Sigmoid colon (tissue), 7 donors: ENCODE measurements around the gene PKHD1. TPM values are rescaled to one million over a fixed set of nuclear protein-coding genes. Genes with fewer than 3 reads are reported as not detected.

Source experiments
- DNase-seq: peaks from one replicate; pipeline ENCODE4 v3.0.0-alpha.2; 2019
- H3K27ac ChIP-seq, 4 donors: fragments of 200-600 bp; sonication (generic); one replicate each; pipeline ENCODE4 v1.5.1; 2016 to 2019; ENCODE audit warnings: mild to moderate bottlenecking in 1 of 4
- H3K27me3 ChIP-seq, 3 donors: fragments of 200-600 bp; sonication (generic); one replicate each; pipeline ENCODE4 v1.5.1; 2019; ENCODE audit warnings: mild to moderate bottlenecking in 1 of 3
- H3K36me3 ChIP-seq, 4 donors: fragments of 200-600 bp; sonication (generic); one replicate each; pipeline ENCODE4 v1.5.1; 2016 to 2019
- H3K4me1 ChIP-seq, 4 donors: fragments of 200-600 bp; sonication (generic); one replicate each; pipeline ENCODE4 v1.5.1; 2017 to 2019
- H3K4me3 ChIP-seq, 4 donors: fragments of 200-600 bp; sonication (generic); one replicate each; pipeline ENCODE4 v1.5.1; 2017 to 2019; ENCODE audit warnings: mild to moderate bottlenecking in 2 of 4, moderate library complexity in 1 of 4
- H3K9me3 ChIP-seq, 4 donors: fragments of 200-600 bp in 3 of 4; sonication (generic) in 3 of 4; one replicate each; pipeline versions ENCODE4 v1.5.1 to v1.6.1; 2013 to 2019
- CTCF ChIP-seq, 4 experiments: fragments of 450-650 bp in 3 of 4; fragments of 200-600 bp in 1 of 4; IDR thresholded peaks; one replicate each; pipeline ENCODE4 v1.5.1; 2016 to 2019; ENCODE audit warnings: antibody characterized with exemption in 4 of 4, mild to moderate bottlenecking in 3 of 4, moderate library complexity in 2 of 4
- EP300 ChIP-seq, 4 donors: sonication (generic); formaldehyde crosslinking; IDR thresholded peaks; one replicate each; pipeline ENCODE4 v1.6.1; 2017; ENCODE audit warnings: antibody characterized with exemption in 4 of 4
- POLR2A ChIP-seq, 2 donors: fragments of 450-650 bp; IDR thresholded peaks; one replicate each; pipeline ENCODE4 v1.6.1; 2016; ENCODE audit warnings: antibody characterized with exemption in 2 of 2, mild to moderate bottlenecking in 2 of 2, moderate library complexity in 2 of 2
- POLR2AphosphoS5 ChIP-seq, 4 donors: sonication (generic); formaldehyde crosslinking; IDR thresholded peaks; one replicate each; pipeline ENCODE4 v1.6.1; 2017; ENCODE audit warnings: antibody characterized with exemption in 4 of 4
- WGBS, 2 donors: extraction: QIAGEN DNeasy Blood & Tissue Kit; methylation state at CpG; one replicate each; pipeline ENCODE4 v1.1.7; 2013; 5-methylcytosine and 5-hydroxymethylcytosine counted together
- intact Hi-C: fragments of 100-400 bp; cut with DNase I; formaldehyde crosslinking; loops from one replicate; pipeline ENCODE4 v1.15.1; 2023
- polyA plus RNA-seq, 3 donors: library from polyadenylated mRNA; stranded (reverse); fragments of 200-250 nt; gene quantifications; one replicate each; pipeline ENCODE4 v1.2.3, GENCODE V29; 2013
- total RNA-seq, 4 donors: library from RNA; depleted of rRNA; stranded (reverse); fragments of >200 nt; gene quantifications; one replicate each; pipeline ENCODE4 v1.1.0, GENCODE V29; 2016
- donor health status: healthy with polysubstance abuse.
- donor health status: Bipolar disorder and iron deficiency.
- donor health status: healthy.

Gene PKHD1
- total and polyA plus RNA-seq, 7 donors, result under 0.01 to 0.66 (median under 0.01) TPM; not detected in 2

GRCh38 chr6:51640021-51640420 lies 447.4 kb downstream of the PKHD1 start:
- H3K9me3 ChIP-seq, result no peaks in the 10 kb centered on the region
- H3K36me3 ChIP-seq, result no peaks in the 10 kb centered on the region
- intact Hi-C loops, result no loop called here
- H3K4me3 ChIP-seq, result no peak overlapping the region
- H3K27ac ChIP-seq, result no peak overlapping the region
- no peaks in the 10 kb centered on the region for H3K27me3 ChIP-seq
- WGBS, 2 donors, result 69 to 78% methylated on average over 6 of the region's 6 CpGs
- no peaks in the 10 kb centered on the region for H3K4me1 ChIP-seq
- DNase-seq, result no peak
- no peak for TF ChIP-seq CTCF (IDR thresholded peaks at IDR 0.05)
- no peak for TF ChIP-seq POLR2A (IDR thresholded peaks at IDR 0.05)
- TF ChIP-seq POLR2AphosphoS5 (IDR thresholded peaks at IDR 0.05), result no peak
- no peak for TF ChIP-seq EP300 (IDR thresholded peaks at IDR 0.05)

- H3K27ac ChIP-seq, result no peak overlapping the region
- 53 to 70% methylated on average over 1 of the region's 1 CpG for WGBS, 2 donors
- intact Hi-C loops, result no loop called here
- H3K36me3 ChIP-seq, result no peaks in the 10 kb centered on the region
- TF ChIP-seq POLR2A (IDR thresholded peaks at IDR 0.05) (no peak), EP300 (IDR thresholded peaks at IDR 0.05) (no peak), CTCF (IDR thresholded peaks at IDR 0.05) (no peak), POLR2AphosphoS5 (IDR thresholded peaks at IDR 0.05) (no peak)
- H3K4me3 ChIP-seq, result no peak overlapping the region
- H3K4me1 ChIP-seq, result no peaks in the 10 kb centered on the region
- H3K9me3 ChIP-seq, result no peaks in the 10 kb centered on the region
- H3K27me3 ChIP-seq, result no peaks in the 10 kb centered on the region
- no peak for DNase-seq
Measured at GRCh38 chr6:51633424-51633823, 454.0 kb downstream of the PKHD1 start.

GRCh38 chr6:51630011-51630410 lies 457.4 kb downstream of the PKHD1 start:
- intact Hi-C loops, result no loop called here
- Histone ChIP-seq H3K4me1 (no peaks in the 10 kb centered on the region), H3K9me3 (no peaks in the 10 kb centered on the region), H3K27ac (no peak overlapping the region), H3K4me3 (no peak overlapping the region), H3K36me3 (no peaks in the 10 kb centered on the region), H3K27me3 (no peaks in the 10 kb centered on the region)
- no peak for DNase-seq
- WGBS, 2 donors, result 79 to 84% methylated on average over 4 of the region's 4 CpGs
- TF ChIP-seq POLR2A (IDR thresholded peaks at IDR 0.05) (no peak), POLR2AphosphoS5 (IDR thresholded peaks at IDR 0.05) (no peak), EP300 (IDR thresholded peaks at IDR 0.05) (no peak), CTCF (IDR thresholded peaks at IDR 0.05) (no peak)

GRCh38 chr6:51626391-51626790 lies 461.0 kb downstream of the PKHD1 start:
- Histone ChIP-seq H3K36me3 (no peaks in the 10 kb centered on the region), H3K4me3 (no peak overlapping the region), H3K27ac (no peak overlapping the region), H3K4me1 (no peaks in the 10 kb centered on the region), H3K9me3 (no peaks in the 10 kb centered on the region), H3K27me3 (no peaks in the 10 kb centered on the region)
- intact Hi-C loops, result no loop called here
- no peak for DNase-seq
- TF ChIP-seq POLR2AphosphoS5 (IDR thresholded peaks at IDR 0.05) (no peak), EP300 (IDR thresholded peaks at IDR 0.05) (no peak), CTCF (IDR thresholded peaks at IDR 0.05) (no peak), POLR2A (IDR thresholded peaks at IDR 0.05) (no peak)
- WGBS, 2 donors, result 75 to 80% methylated on average over 1 of the region's 1 CpG

GRCh38 chr6:51625566-51625965 lies 461.8 kb downstream of the PKHD1 start:
- Histone ChIP-seq H3K27me3 (no peaks in the 10 kb centered on the region), H3K9me3 (no peaks in the 10 kb centered on the region), H3K4me3 (no peak overlapping the region), H3K4me1 (no peaks in the 10 kb centered on the region), H3K27ac (no peak overlapping the region), H3K36me3 (no peaks in the 10 kb centered on the region)
- intact Hi-C loops, result no loop called here
- no peak for TF ChIP-seq POLR2A (IDR thresholded peaks at IDR 0.05)
- TF ChIP-seq EP300 (IDR thresholded peaks at IDR 0.05), result no peak
- 91 to 92% methylated on average over 4 of the region's 4 CpGs for WGBS, 2 donors
- no peak for DNase-seq
